Stimulated activated CD8-positive, alpha-beta memory T cell treated with anti-CD3 and anti-CD28 coated beads, Interleukin-7, amount 100 ng/mL, for 1 hour (primary cell): ENCODE results near the gene ZC3H7B.
"Not testable (repeated sequence)": the region's sequence is repeated elsewhere in the genome, so short reads cannot be mapped to it uniquely, and the experiment has no call there.

Experiments used
- DNase-seq, 2 donors: peaks; one replicate each; pipeline ENCODE4 v3.0.0-alpha.2; 2020; ENCODE audit warnings: low read depth in 2 of 2

ZC3H7B gene, protein sequence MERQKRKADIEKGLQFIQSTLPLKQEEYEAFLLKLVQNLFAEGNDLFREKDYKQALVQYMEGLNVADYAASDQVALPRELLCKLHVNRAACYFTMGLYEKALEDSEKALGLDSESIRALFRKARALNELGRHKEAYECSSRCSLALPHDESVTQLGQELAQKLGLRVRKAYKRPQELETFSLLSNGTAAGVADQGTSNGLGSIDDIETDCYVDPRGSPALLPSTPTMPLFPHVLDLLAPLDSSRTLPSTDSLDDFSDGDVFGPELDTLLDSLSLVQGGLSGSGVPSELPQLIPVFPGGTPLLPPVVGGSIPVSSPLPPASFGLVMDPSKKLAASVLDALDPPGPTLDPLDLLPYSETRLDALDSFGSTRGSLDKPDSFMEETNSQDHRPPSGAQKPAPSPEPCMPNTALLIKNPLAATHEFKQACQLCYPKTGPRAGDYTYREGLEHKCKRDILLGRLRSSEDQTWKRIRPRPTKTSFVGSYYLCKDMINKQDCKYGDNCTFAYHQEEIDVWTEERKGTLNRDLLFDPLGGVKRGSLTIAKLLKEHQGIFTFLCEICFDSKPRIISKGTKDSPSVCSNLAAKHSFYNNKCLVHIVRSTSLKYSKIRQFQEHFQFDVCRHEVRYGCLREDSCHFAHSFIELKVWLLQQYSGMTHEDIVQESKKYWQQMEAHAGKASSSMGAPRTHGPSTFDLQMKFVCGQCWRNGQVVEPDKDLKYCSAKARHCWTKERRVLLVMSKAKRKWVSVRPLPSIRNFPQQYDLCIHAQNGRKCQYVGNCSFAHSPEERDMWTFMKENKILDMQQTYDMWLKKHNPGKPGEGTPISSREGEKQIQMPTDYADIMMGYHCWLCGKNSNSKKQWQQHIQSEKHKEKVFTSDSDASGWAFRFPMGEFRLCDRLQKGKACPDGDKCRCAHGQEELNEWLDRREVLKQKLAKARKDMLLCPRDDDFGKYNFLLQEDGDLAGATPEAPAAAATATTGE

DNA sequence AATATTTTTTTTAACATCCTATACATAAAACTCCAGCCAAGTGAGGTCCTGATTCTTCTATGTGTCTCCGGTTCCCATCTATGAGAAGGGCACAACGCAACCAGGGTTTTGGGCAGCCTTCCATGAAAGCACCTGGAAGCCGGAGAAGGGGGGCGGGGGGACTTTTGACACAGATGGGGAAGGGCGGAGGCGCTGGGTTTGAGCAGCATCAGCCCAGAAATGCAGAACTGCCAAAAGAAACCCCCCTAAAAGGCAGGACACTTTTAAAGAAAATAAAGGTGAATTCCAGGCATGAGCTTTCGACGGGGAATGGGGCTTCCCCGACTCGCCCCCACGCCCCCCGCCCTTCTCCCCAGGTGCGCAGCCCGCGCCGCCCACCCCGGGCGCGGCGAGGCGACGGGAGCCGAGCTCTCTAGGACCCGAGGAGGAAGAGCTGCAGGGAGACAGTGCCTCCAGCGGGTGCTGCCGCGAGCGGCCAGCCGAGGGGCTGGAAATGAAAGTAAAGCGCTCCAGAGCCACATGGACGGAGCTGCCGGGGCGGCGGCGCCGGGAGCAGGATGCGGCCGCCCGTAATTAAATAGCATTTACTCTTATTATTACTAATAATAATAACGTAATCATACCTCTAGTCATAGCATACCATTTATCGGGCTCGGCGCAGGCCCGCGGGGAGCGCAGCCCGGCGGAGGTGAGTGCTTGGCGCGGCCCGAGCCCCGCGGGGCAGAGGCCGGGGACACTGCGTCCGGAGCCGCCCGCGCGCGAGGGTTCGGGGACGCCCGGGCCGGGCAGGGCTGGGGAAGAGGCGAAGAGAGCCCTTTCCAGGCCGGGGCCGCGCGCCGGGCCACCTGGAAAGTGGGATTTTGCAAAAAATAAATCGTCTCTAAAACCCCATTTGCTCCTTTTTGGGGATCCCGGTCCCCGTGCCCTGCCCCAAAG is at the start of gene ZC3H7B:
TSS of gene ZC3H7B (plus strand) at position 441 of the 936 bp plus-strand sequence. CDS start 19,136 bp downstream, outside the sequence.
- DNase-seq, result peak; percentile 62 to 64

- DNase-seq, result no peak
These were observed 49.0 kb upstream of the ZC3H7B start for GRCh38 chr22:41252365-41252764.

GRCh38 chr22:41254230-41254629 is 47.1 kb upstream of the ZC3H7B start:
- DNase-seq, result no peak

DNA sequence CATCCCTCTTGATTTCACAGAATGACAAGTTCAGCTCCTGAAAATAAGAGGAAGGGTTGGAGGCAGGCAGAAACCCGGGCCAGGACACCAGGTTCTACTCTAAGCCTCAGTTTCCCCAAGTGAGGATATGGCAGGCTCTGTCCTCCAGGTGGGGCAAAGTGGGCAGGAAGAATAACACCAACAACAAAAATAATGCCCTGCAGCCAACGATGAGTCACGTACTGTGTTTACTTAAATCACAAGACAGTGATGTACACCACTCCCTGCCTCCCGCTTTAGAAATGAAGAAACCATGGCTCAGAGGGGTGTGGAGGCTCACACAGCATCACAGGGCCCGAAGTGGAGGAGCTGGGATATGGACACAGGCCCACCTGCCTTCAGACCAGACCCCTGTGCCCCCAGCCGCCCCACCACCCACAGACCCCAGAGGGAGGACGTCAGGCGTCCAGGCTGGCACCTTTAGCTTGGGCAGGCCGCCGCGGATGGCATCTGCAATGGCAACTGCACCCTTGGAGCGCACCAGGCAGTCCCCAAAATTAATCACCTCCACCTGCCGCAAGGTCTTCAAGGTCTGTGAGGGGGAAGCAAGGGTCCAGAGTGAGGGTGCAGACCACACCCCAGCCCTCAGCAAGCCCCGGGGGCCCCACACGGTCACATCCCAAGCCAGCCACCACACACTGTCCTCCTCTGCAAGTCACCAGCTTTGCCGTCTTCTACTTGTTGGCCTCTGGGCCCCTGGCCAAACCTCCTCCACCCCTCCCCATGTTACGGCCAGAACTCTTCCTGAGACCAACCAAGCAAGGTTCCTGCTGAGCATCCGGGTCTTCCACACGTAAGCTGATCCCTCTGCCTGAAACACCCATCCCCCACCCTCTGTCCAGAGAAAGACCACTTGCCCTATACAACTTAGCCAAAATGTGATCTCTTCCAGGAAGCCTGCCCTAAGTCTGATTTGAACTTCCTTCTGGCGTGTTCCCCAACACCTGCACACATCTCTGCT is 44.8 kb upstream of the ZC3H7B start:
- DNase-seq, result no peak

GRCh38 chr22:41257696-41258095 is 43.6 kb upstream of the ZC3H7B start:
- no peak for DNase-seq

- not testable (repeated sequence) for DNase-seq
These were observed 41.6 kb upstream of the ZC3H7B start for GRCh38 chr22:41259756-41260155.

DNA sequence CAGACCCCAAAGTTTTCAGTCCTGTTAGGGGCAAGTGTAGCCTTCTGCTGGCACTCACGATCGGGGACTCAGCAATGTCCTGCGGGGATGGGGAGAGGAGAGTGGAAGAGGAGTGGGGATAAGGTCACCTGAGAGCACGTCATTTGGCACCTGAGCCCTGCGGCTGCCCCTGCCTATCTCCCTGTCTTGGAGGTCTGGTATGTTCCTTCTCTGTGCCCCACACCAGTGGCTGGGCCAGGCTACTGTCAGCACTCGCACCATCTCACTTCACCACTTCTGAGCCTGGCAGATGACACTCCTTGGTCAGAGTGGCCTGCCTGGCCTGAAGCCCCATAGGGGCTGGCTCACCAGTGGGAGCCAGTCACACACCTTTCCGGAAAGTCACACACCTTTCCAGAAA is 40.5 kb upstream of the ZC3H7B start:
- no peak for DNase-seq

- DNase-seq, result no peak
These were observed 39.6 kb upstream of the ZC3H7B start for GRCh38 chr22:41261541-41262249.

DNA sequence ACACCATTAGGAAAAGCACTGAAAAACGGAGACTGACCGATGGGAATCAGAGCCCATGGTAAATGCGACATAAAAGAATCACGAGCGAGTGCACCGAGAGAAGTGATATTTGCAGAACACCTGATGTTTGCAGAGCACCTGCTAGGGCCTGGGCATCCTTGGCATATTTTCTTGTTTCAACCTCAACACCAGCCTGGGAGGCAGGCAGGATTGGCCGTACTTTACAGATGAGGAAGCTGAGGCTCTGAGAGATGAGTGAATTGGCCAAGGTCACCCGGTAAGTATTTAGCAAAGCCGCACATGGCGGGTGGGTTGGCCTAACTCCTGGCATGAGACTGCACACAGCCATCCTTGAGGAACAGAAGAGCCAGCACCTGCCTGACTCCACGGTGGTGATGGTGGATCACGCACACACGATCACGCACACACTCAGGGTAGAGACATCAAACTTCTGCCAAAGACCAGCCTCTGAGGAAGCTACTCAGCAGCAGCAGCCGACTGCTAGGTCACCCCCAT is 39.0 kb upstream of the ZC3H7B start:
- no peak for DNase-seq

- no peak for DNase-seq
These were observed 37.6 kb upstream of the ZC3H7B start for GRCh38 chr22:41263704-41264103.

DNA sequence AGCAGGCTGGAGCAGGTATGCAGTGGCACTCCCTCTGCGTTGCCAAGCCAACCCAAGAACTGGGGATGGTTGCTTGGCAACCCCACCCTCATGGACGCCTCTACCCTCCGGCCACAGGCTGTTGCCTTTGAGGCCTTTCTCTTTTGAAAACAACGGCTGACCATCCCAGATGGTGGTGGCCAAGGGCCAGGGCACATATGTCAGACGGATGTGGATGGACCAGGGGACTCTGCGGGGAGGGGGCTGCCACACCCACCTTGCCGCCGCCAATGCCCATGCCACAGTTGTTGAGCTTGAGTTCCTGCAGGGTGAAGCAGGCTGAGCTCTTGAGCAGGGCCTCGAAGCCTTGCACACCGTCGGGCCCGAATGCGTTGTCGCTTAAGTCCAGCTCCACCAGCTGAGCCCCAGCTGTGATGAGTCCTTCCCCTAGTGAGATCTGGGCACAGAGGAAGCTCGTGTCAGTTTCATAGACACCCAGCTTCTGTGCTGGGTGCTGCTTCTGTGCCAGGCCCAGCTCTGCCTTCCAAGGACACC is 36.9 kb upstream of the ZC3H7B start:
- DNase-seq, result no peak

GRCh38 chr22:41267958-41268357 is 33.4 kb upstream of the ZC3H7B start:
- DNase-seq, result no peak

- no peak for DNase-seq
These were observed 29.5 kb upstream of the ZC3H7B start for GRCh38 chr22:41271787-41272186.

DNA sequence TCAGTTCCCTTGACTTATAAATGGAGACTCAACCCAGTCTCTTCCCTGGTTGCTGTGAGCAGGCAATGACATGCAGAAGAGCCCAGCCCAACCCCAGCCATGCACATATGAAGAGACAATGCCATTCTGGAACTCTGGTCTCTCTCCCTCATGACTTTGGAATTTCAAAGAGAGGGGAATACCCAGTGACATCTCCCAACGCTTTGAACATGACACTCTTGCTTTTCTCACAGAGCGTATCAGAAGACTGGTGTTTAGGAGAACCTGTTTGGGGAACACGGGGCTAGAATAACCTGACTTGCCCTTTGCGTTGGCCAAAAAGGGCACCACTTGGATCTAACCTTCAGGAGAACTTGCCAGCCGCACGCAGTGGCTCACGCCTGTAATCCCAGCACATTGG is 28.2 kb upstream of the ZC3H7B start:
- DNase-seq, result no peak

- DNase-seq, result no peak
These were observed 26.5 kb upstream of the ZC3H7B start for GRCh38 chr22:41274856-41275255.

- DNase-seq, result no peak
These were observed 21.3 kb upstream of the ZC3H7B start for GRCh38 chr22:41280065-41280464.

DNA sequence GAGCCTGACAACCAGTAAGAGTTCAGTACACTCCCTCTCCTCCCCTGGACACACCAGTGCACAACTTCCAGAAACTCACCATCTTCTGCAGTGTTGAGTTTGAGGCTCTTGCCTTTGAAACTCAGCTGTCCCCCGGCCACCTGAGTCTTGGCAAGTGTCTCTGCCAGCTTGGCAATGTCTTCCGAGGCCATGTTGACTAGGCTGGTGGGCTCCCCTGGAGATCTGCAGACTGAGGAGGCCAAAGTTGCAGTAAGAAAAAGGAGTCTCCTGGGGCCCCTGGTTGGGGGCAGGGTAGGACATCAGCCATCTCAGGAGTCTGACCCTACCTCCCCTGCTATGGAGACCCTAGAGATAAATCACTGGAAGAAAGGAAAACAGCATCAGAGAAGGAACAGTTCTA is 20.5 kb upstream of the ZC3H7B start:
- DNase-seq, result no peak

DNA sequence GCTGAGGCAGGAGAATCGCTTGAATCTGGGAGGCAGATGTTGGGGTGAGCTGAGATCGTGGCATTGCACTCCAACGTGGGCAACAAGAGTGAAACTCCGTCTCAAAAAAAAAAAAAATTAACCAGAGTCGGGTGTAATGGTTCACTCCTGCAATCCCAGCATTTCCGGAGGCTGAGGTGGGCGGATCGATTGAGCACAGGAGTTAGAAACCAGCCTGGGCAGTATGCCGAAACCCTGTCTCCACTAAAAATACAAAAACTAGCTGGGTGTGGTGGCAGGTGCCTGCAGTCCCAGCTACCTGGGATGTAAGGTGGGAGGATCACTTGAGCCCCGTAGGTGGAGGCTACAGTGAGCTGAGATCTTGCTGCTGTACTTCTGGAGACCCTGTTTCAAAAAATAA is 16.9 kb upstream of the ZC3H7B start:
- no peak for DNase-seq

- peak; percentile 54 to 58 for DNase-seq
These were observed 15.9 kb upstream of the ZC3H7B start for GRCh38 chr22:41285441-41285819.
